IMR-90 (cell line): Measurements from ENCODE around the gene TEX35. TPM values are rescaled to one million over a fixed set of nuclear protein-coding genes. Genes with fewer than 3 reads are reported as not detected.

ENCODE experiments used
- ATAC-seq: fragments of 200-7000 bp; cut with Tn5 transposase; 2 replicates; pipeline ENCODE4 v1.9.1; 2020; ENCODE audit warnings: low read depth, mild to moderate bottlenecking, moderate library complexity
- BruUV-seq: library from RNA; stranded (reverse); fragments of 400-500 nt; replicated peaks from 2 replicates; lab custom pipeline; 2021; lab: Mats Ljungman, UMichigan
- CTCF ChIA-PET: fragments of 300-600 bp; formaldehyde crosslinking; extraction: SDS; loops from one replicate; lab custom pipeline; 2021; ENCODE audit warnings: antibody characterized with exemption; lab: Yijun Ruan, JAX
- POLR2A ChIA-PET: fragments of 300-600 bp; sonication (Branson Sonifier 250); formaldehyde crosslinking; loops from one replicate; lab custom pipeline; 2022; ENCODE audit warnings: antibody characterized with exemption; ENCODE audit not compliant: unreplicated experiment; lab: Charles Lee
- DNase-seq: peaks from one replicate; pipeline ENCODE4 v3.0.0; 2013
- H2AFZ ChIP-seq: replicated peaks from 2 replicates; pipeline ENCODE3; 2013; ENCODE audit warnings: low read length, mild to moderate bottlenecking; ENCODE audit not compliant: poor library complexity
- H2AK5ac ChIP-seq: 2 replicates; pipeline ENCODE4 v1.6.1; 2013; ENCODE audit warnings: low read depth, low read length, inconsistent platforms
- H2AK9ac ChIP-seq: replicated peaks from 2 replicates; pipeline ENCODE3; 2013; ENCODE audit warnings: mild to moderate bottlenecking, low read depth, low read length, moderate library complexity; ENCODE audit not compliant: poor library complexity
- H2BK120ac ChIP-seq: 2 replicates; pipeline ENCODE4 v1.6.1; 2013; ENCODE audit warnings: low read depth, low read length, inconsistent platforms
- H2BK15ac ChIP-seq: 3 replicates; pipeline ENCODE4 v1.6.1; 2013; ENCODE audit warnings: low read depth, low read length, inconsistent platforms
- H2BK20ac ChIP-seq: 2 replicates; pipeline ENCODE4 v1.6.1; 2013; ENCODE audit warnings: low read depth, mild to moderate bottlenecking, inconsistent platforms, low read length, moderate library complexity
- H2BK5ac ChIP-seq: 2 replicates; pipeline ENCODE4 v1.6.1; 2013; ENCODE audit warnings: mild to moderate bottlenecking, low read depth, low read length, inconsistent platforms; ENCODE audit not compliant: poor library complexity, severe bottlenecking
- H3K14ac ChIP-seq: replicated peaks from 2 replicates; pipeline ENCODE4 v1.6.1; 2013; ENCODE audit warnings: low read depth, low read length, inconsistent platforms
- H3K18ac ChIP-seq: 2 replicates; pipeline ENCODE4 v1.6.1; 2013; ENCODE audit warnings: low read depth, low read length, control low read depth
- H3K23ac ChIP-seq: 2 replicates; pipeline ENCODE4 v1.6.1; 2013; ENCODE audit warnings: low read depth, low read length, inconsistent platforms
- H3K27ac ChIP-seq: 2 replicates; pipeline ENCODE4 v1.5.1; 2013; ENCODE audit warnings: mild to moderate bottlenecking, control low read depth, low read length; ENCODE audit not compliant: insufficient read depth
- H3K27me3 ChIP-seq: 2 replicates; pipeline ENCODE4 v1.6.1; 2013; ENCODE audit warnings: low read length; ENCODE audit not compliant: control insufficient read depth, insufficient read depth
- H3K36me3 ChIP-seq: 2 replicates; pipeline ENCODE4 v1.6.1; 2013; ENCODE audit warnings: low read length, mixed read lengths; ENCODE audit not compliant: control insufficient read depth, insufficient read depth
- H3K4ac ChIP-seq: 2 replicates; pipeline ENCODE4 v1.6.1; 2013; ENCODE audit warnings: low read depth, low read length, inconsistent platforms
- H3K4me1 ChIP-seq: 2 replicates; pipeline ENCODE4 v1.6.1; 2013; ENCODE audit warnings: low read length, mixed read lengths; ENCODE audit not compliant: control insufficient read depth, insufficient read depth
- H3K4me2 ChIP-seq: 2 replicates; pipeline ENCODE4 v1.6.1; 2013; ENCODE audit warnings: low read depth, mild to moderate bottlenecking, control low read depth, low read length, moderate library complexity
- H3K4me3 ChIP-seq: 2 replicates; pipeline ENCODE4 v1.5.1; 2013; ENCODE audit warnings: low read depth, mild to moderate bottlenecking, control low read depth, low read length, moderate library complexity; ENCODE audit not compliant: insufficient read depth
- H3K56ac ChIP-seq: 2 replicates; pipeline ENCODE4 v1.6.1; 2013; ENCODE audit warnings: low read length, inconsistent platforms; ENCODE audit not compliant: insufficient read depth; ENCODE audit errors: extremely low read depth
- H3K79me1 ChIP-seq, 2 experiments: 2 replicates each; pipeline ENCODE4 v1.6.1; 2013; ENCODE audit warnings: low read length in 2 of 2, inconsistent platforms in 1 of 2, low read depth in 1 of 2
- H3K9ac ChIP-seq: 2 replicates; pipeline ENCODE4 v1.6.1; 2013; ENCODE audit warnings: low read depth, low read length, control low read depth
- H3K9me1 ChIP-seq: 2 replicates; pipeline ENCODE4 v1.6.1; 2013; ENCODE audit warnings: low read length, inconsistent platforms; ENCODE audit not compliant: insufficient read depth
- H3K9me3 ChIP-seq: 2 replicates; pipeline ENCODE4 v1.6.1; 2013; ENCODE audit warnings: low read length; ENCODE audit not compliant: control insufficient read depth, insufficient read depth
- H4K20me1 ChIP-seq: 2 replicates; pipeline ENCODE4 v1.6.1; 2013; ENCODE audit warnings: low read length, inconsistent platforms; ENCODE audit not compliant: insufficient read depth
- H4K5ac ChIP-seq: 2 replicates; pipeline ENCODE4 v1.6.1; 2013; ENCODE audit warnings: mild to moderate bottlenecking, low read depth, low read length, control low read depth
- H4K8ac ChIP-seq, 2 experiments: 2 replicates each; pipeline ENCODE4 v1.6.1; 2013; ENCODE audit warnings: low read depth in 2 of 2, low read length in 2 of 2, control low read depth in 1 of 2, inconsistent platforms in 1 of 2
- H4K91ac ChIP-seq: 2 replicates; pipeline ENCODE4 v1.6.1; 2013; ENCODE audit warnings: low read depth, low read length, inconsistent platforms; ENCODE audit not compliant: insufficient read depth
- FOS ChIP-seq: fragments of 150-350 bp; IDR thresholded peaks from 2 replicates; pipeline ENCODE4 v1.6.1; 2016; ENCODE audit warnings: low read depth, low read length
- MAFK ChIP-seq: IDR thresholded peaks from 2 replicates; pipeline ENCODE4 v1.6.1; 2012; ENCODE audit warnings: low read depth, low read length, improper control_type of control experiment
- MAZ ChIP-seq: IDR thresholded peaks from 2 replicates; pipeline ENCODE4 v1.6.1; 2012; ENCODE audit warnings: low read depth, mild to moderate bottlenecking, low read length, improper control_type of control experiment, moderate library complexity, borderline replicate concordance
- NFE2L2 ChIP-seq: fragments of 150-350 bp; IDR thresholded peaks from 2 replicates; pipeline ENCODE4 v1.6.1; 2016; ENCODE audit warnings: low read depth, mild to moderate bottlenecking, low read length
- RCOR1 ChIP-seq: IDR thresholded peaks from 2 replicates; pipeline ENCODE4 v1.6.1; 2012; ENCODE audit warnings: mild to moderate bottlenecking, low read length, improper control_type of control experiment; ENCODE audit not compliant: insufficient replicate concordance
- RFX5 ChIP-seq: IDR thresholded peaks from 2 replicates; pipeline ENCODE4 v1.8.0; 2012; ENCODE audit warnings: low read depth, mild to moderate bottlenecking, low read length, moderate library complexity
- SMC3 ChIP-seq: fragments of 150-350 bp; IDR thresholded peaks from 2 replicates; pipeline ENCODE4 v1.6.1; 2016; ENCODE audit warnings: low read depth, mild to moderate bottlenecking, antibody characterized with exemption, low read length, moderate library complexity
- WGBS, 2 experiments: methylation state at CpG; one replicate each; pipeline versions ENCODE4 v1.1.5 to v1.1.7; 2013; ENCODE audit warnings: missing lambda C conversion rate in 2 of 2; ENCODE audit not compliant: insufficient read length in 1 of 2; ENCODE audit errors: extremely low coverage in 2 of 2; 5-methylcytosine and 5-hydroxymethylcytosine counted together
- dilution Hi-C: fragments of 300-500 bp; cut with HindIII; formaldehyde crosslinking; loops from one replicate; pipeline ENCODE4 v1.14.3; 2018; ENCODE audit warnings: low sequenced_read_pairs; ENCODE audit not compliant: unreplicated experiment
- in situ Hi-C: fragments of 300-500 bp; cut with MboI; formaldehyde crosslinking; loops from 3 replicates; pipeline ENCODE4 v1.14.3; 2019; ENCODE audit warnings: low sequenced_read_pairs, inconsistent platforms, mixed read lengths
- intact Hi-C: fragments of 100-400 bp; cut with micrococcal nuclease; formaldehyde crosslinking; loops from 2 replicates; pipeline ENCODE4 v1.10.0; 2022
- polyA plus RNA-seq, 3 experiments: library from polyadenylated mRNA; depleted of rRNA; stranded (reverse); fragments of >200 nt; gene quantifications; 2 replicates each; pipeline ENCODE4 v1.2.3, GENCODE V29; 2012; ENCODE audit warnings: low replicate concordance in 1 of 3
- total RNA-seq: library from RNA; depleted of rRNA; stranded (reverse); fragments of >200 nt; gene quantifications from 2 replicates; pipeline ENCODE4 v1.2.3, GENCODE V29; 2012
- TF ChIP-seq, protein P1 (sequence below): fragments of 150-350 bp; IDR thresholded peaks from 2 replicates; pipeline ENCODE4 v1.6.1; 2016; ENCODE audit warnings: low read depth, mild to moderate bottlenecking, low read length, moderate library complexity, borderline replicate concordance

The TEX35 gene
- total and polyA plus RNA-seq, 2 of the 4 experiments (the other 2 are of a cell fraction): 0.05 TPM; not detected in 1

GRCh38 chr1:178533121-178533946 is 20.4 kb downstream of the TEX35 start:
- Histone ChIP-seq H3K9me1 (peaks cover 24% of the 10 kb centered on the region), H4K8ac (no peak overlapping the region), H3K14ac (no peak overlapping the region), H2BK120ac (no peak overlapping the region), H4K5ac (no peak overlapping the region), H3K79me1 (0 out of 4 replicates have a peak, but pooled peaks cover 0 to 3% of the 10 kb centered on the region in 2 experiments), H3K27ac (no peak overlapping the region), H3K9ac (no peak overlapping the region), H4K91ac (no peak overlapping the region), H2AK5ac (0 out of 2 replicates have a peak overlapping the region, but pooled peaks have one; percentile 18), H3K4me1 (peaks cover 28% of the 10 kb centered on the region), H2BK5ac (no peak overlapping the region), H2AFZ (no peak overlapping the region), H3K23ac (no peak overlapping the region), H3K4ac (no peak overlapping the region), H3K56ac (no peak overlapping the region), H3K9me3 (no peaks in the 10 kb centered on the region), H3K4me3 (no peak overlapping the region), H2BK20ac (no peak overlapping the region), H3K18ac (no peak overlapping the region), H2BK15ac (no peak overlapping the region), H3K36me3 (no peaks in the 10 kb centered on the region), H4K20me1 (peaks cover 4% of the 10 kb centered on the region; the same call in 1 of the 2 replicates), H3K27me3 (no peaks in the 10 kb centered on the region), H2AK9ac (no peak overlapping the region), H3K4me2 (no peak overlapping the region)
- POLR2A ChIA-PET: no interaction called here
- intact Hi-C loops (loop anchor here (5.0 kb wide), 3 partner anchors 221 to 834 kb away; partner anchors contain the start of genes AXDND1 and SOAT1), dilution Hi-C loops (no loop called here), in situ Hi-C loops (loop anchor here (5.0 to 10.0 kb wide), 2 partner anchors 474 to 831 kb away; partner anchors contain the start of gene AXDND1)
- 100% methylated on average over 2 of the region's 9 CpGs; no CpG with 5 or more reads in 1 of the 2 experiments for WGBS, 2 experiments
- ATAC-seq: no peak
- DNase-seq: no peak
- BruUV-seq: no TSS peak
- no peak for TF ChIP-seq MAFK
- no peak for TF ChIP-seq SMC3
- TF ChIP-seq, protein P1, sequence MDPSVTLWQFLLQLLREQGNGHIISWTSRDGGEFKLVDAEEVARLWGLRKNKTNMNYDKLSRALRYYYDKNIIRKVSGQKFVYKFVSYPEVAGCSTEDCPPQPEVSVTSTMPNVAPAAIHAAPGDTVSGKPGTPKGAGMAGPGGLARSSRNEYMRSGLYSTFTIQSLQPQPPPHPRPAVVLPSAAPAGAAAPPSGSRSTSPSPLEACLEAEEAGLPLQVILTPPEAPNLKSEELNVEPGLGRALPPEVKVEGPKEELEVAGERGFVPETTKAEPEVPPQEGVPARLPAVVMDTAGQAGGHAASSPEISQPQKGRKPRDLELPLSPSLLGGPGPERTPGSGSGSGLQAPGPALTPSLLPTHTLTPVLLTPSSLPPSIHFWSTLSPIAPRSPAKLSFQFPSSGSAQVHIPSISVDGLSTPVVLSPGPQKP: no peak
- no peak for TF ChIP-seq NFE2L2
- no peak for TF ChIP-seq RCOR1
- TF ChIP-seq MAZ: no peak
- TF ChIP-seq FOS: no peak
- no peak for TF ChIP-seq RFX5
- CTCF ChIA-PET: interaction anchor here (0.6 to 2.0 kb wide), 5 partner anchors 9 to 622 kb away, joined by 3 to 16 read pairs (median 4); no protein-coding TSS in a partner anchor
